MM.1S (cell line): ENCODE measurements around the gene PSME3.
"Not testable (repeated sequence)": the region's sequence is repeated elsewhere in the genome, so short reads cannot be mapped to it uniquely, and the experiment has no call there.

Source experiments
- DNase-seq: peaks from one replicate; pipeline ENCODE4 v3.0.0-alpha.2; 2015
- H2AFZ ChIP-seq: fragments of 300-600 bp; sonication (generic); 2 replicates; pipeline ENCODE4 v1.6.0; 2016; ENCODE audit warnings: antibody characterized with exemption, low read length
- H3F3A ChIP-seq: fragments of 300-600 bp; sonication (generic); 2 replicates; pipeline ENCODE4 v1.6.1; 2016; ENCODE audit warnings: mild to moderate bottlenecking, antibody characterized with exemption, low read length, moderate library complexity, mixed read lengths; ENCODE audit not compliant: insufficient read depth
- H3K27ac ChIP-seq: fragments of 300-600 bp; sonication (generic); 2 replicates; pipeline ENCODE4 v1.5.1; 2016; ENCODE audit warnings: mild to moderate bottlenecking, low read length
- H3K27me3 ChIP-seq: fragments of 300-600 bp; sonication (generic); replicated peaks from 2 replicates; pipeline ENCODE4 v1.6.0; 2016; ENCODE audit warnings: low read length; ENCODE audit not compliant: insufficient read depth
- H3K36me3 ChIP-seq: fragments of 300-600 bp; sonication (generic); replicated peaks from 2 replicates; pipeline ENCODE4 v1.6.1; 2016; ENCODE audit warnings: mild to moderate bottlenecking, low read length, mixed read lengths; ENCODE audit not compliant: insufficient read depth
- H3K4me1 ChIP-seq: fragments of 300-600 bp; sonication (generic); 2 replicates; pipeline ENCODE4 v1.6.1; 2016; ENCODE audit warnings: low read length, mixed read lengths
- H3K4me2 ChIP-seq: fragments of 300-600 bp; sonication (generic); 2 replicates; pipeline ENCODE4 v1.6.0; 2016; ENCODE audit warnings: low read depth, low read length
- H3K4me3 ChIP-seq: fragments of 300-600 bp; sonication (generic); 2 replicates; pipeline ENCODE4 v1.5.1; 2016; ENCODE audit warnings: low read length, mixed read lengths
- H3K79me2 ChIP-seq: fragments of 300-600 bp; sonication (generic); 2 replicates; pipeline ENCODE4 v1.6.1; 2016; ENCODE audit warnings: mixed run types, low read length, mixed read lengths
- H3K9ac ChIP-seq: fragments of 300-600 bp; sonication (generic); 2 replicates; pipeline ENCODE4 v1.6.1; 2016; ENCODE audit warnings: low read length, mixed read lengths
- H3K9me2 ChIP-seq: fragments of 300-600 bp; sonication (generic); replicated peaks from 2 replicates; pipeline ENCODE4 v1.6.1; 2016; ENCODE audit warnings: mild to moderate bottlenecking, low read length, mixed read lengths; ENCODE audit not compliant: insufficient read depth
- H3K9me3 ChIP-seq: fragments of 300-600 bp; sonication (generic); replicated peaks from 2 replicates; pipeline ENCODE4 v1.6.1; 2016; ENCODE audit warnings: mild to moderate bottlenecking, low read length, mixed read lengths; ENCODE audit not compliant: insufficient read depth
- H4K20me1 ChIP-seq: fragments of 300-600 bp; sonication (generic); 2 replicates; pipeline ENCODE4 v1.6.1; 2016; ENCODE audit warnings: mild to moderate bottlenecking, low read length, moderate library complexity, mixed read lengths; ENCODE audit not compliant: insufficient read depth
- CTCF ChIP-seq: fragments of 300-600 bp; sonication (generic); IDR thresholded peaks from 2 replicates; pipeline ENCODE4 v1.5.1; 2016; ENCODE audit warnings: antibody characterized with exemption, low read length, mixed read lengths
- EZH2 ChIP-seq: fragments of 300-600 bp; sonication (generic); optimal IDR thresholded peaks from 2 replicates; pipeline ENCODE3; 2017; ENCODE audit warnings: low read depth, mild to moderate bottlenecking, antibody characterized with exemption, low read length, mixed read lengths
- EZH2phosphoT487 ChIP-seq: fragments of 300-600 bp; sonication (generic); IDR thresholded peaks from 2 replicates; pipeline ENCODE4 v1.6.1; 2018; ENCODE audit warnings: antibody characterized with exemption, low read length

PSME3 gene

GRCh38 chr17:42880776-42881310, 47.6 kb downstream of the PSME3 start:
- Histone ChIP-seq H3K4me1 (peaks cover 9% of the 10 kb centered on the region; the same call in 1 of the 2 replicates), H3K9me2 (no peaks in the 10 kb centered on the region), H3K9me3 (no peaks in the 10 kb centered on the region), H3K27me3 (no peaks in the 10 kb centered on the region), H3K4me3 (no peak overlapping the region), H3K9ac (no peak overlapping the region), H3F3A (no peaks in the 10 kb centered on the region), H3K36me3 (no peaks in the 10 kb centered on the region), H2AFZ (no peak overlapping the region), H4K20me1 (no peaks in the 10 kb centered on the region), H3K27ac (no peak overlapping the region), H3K79me2 (no peaks in the 10 kb centered on the region), H3K4me2 (no peak overlapping the region)
- DNase-seq, result no peak
- TF ChIP-seq EZH2 (no peak), EZH2phosphoT487 (no peak), CTCF (no peak)

GRCh38 chr17:42881706-42882105, 48.5 kb downstream of the PSME3 start:
- not testable (repeated sequence) for H3K9me2 ChIP-seq, H3K4me2 ChIP-seq, H2AFZ ChIP-seq, H4K20me1 ChIP-seq, DNase-seq, H3K9ac ChIP-seq, H3F3A ChIP-seq, H3K4me1 ChIP-seq, H3K36me3 ChIP-seq, H3K79me2 ChIP-seq, H3K27me3 ChIP-seq, H3K4me3 ChIP-seq, H3K27ac ChIP-seq, H3K9me3 ChIP-seq

GRCh38 chr17:42882166-42882565, 49.0 kb downstream of the PSME3 start:
- H3F3A ChIP-seq, result no peaks in the 10 kb centered on the region
- H3K79me2 ChIP-seq, result no peaks in the 10 kb centered on the region
- H3K4me3 ChIP-seq, result no peak overlapping the region
- no peak overlapping the region for H3K4me2 ChIP-seq
- no peaks in the 10 kb centered on the region for H3K36me3 ChIP-seq
- peaks cover 9% of the 10 kb centered on the region; the same call in 1 of the 2 replicates for H3K4me1 ChIP-seq
- no peak overlapping the region for H3K27ac ChIP-seq
- no peaks in the 10 kb centered on the region for H3K9me3 ChIP-seq
- H3K9ac ChIP-seq, result no peak overlapping the region
- H3K27me3 ChIP-seq, result no peaks in the 10 kb centered on the region
- no peak overlapping the region for H2AFZ ChIP-seq
- H3K9me2 ChIP-seq, result no peaks in the 10 kb centered on the region
- no peak for TF ChIP-seq CTCF
- TF ChIP-seq EZH2, result no peak
- TF ChIP-seq EZH2phosphoT487, result no peak
- DNase-seq, result no peak
- H4K20me1 ChIP-seq, result no peaks in the 10 kb centered on the region

GRCh38 chr17:42883802-42884558, 50.8 kb downstream of the PSME3 start:
- no peak for DNase-seq

GRCh38 chr17:42885806-42886205, 52.6 kb downstream of the PSME3 start:
- H3K4me2 ChIP-seq, H2AFZ ChIP-seq, H3K27me3 ChIP-seq, H3K9me3 ChIP-seq, H3K79me2 ChIP-seq, H3K9me2 ChIP-seq, H3K4me1 ChIP-seq, H3K27ac ChIP-seq, DNase-seq, H4K20me1 ChIP-seq, H3K9ac ChIP-seq, H3F3A ChIP-seq, H3K36me3 ChIP-seq, H3K4me3 ChIP-seq: not testable (repeated sequence)

More at GRCh38 chr17:42883802-42884558, 50.8 kb downstream of the PSME3 start:
- Histone ChIP-seq H3K27ac (no peak overlapping the region), H3K79me2 (no peaks in the 10 kb centered on the region), H3K4me3 (no peak overlapping the region), H3K36me3 (no peaks in the 10 kb centered on the region), H2AFZ (no peak overlapping the region), H4K20me1 (no peaks in the 10 kb centered on the region), H3K9ac (no peak overlapping the region), H3K4me2 (no peak overlapping the region), H3F3A (no peaks in the 10 kb centered on the region), H3K27me3 (no peaks in the 10 kb centered on the region), H3K9me3 (no peaks in the 10 kb centered on the region), H3K4me1 (no peaks in the 10 kb centered on the region), H3K9me2 (no peaks in the 10 kb centered on the region)
- TF ChIP-seq EZH2, result no peak
- TF ChIP-seq EZH2phosphoT487, result no peak
- no peak for TF ChIP-seq CTCF
